WTC11 (cell line): ENCODE data around the gene ATP5F1D. TPM values are rescaled to one million over a fixed set of nuclear protein-coding genes. Genes with fewer than 3 reads are reported as not detected.

Experiments
- ATAC-seq: fragments of 200-7000 bp; cut with Tn5 transposase; 2 replicates; pipeline ENCODE4 v1.10.0; 2021; ENCODE audit warnings: mild to moderate bottlenecking, moderate library complexity
- CTCF ChIA-PET: fragments of 300-600 bp; sonication (Branson Sonifier 250); formaldehyde crosslinking; loops from one replicate; lab custom pipeline; 2021; ENCODE audit warnings: antibody characterized with exemption; lab: Charles Lee
- POLR2A ChIA-PET: fragments of 350-600 bp; sonication (Branson Sonifier 250); formaldehyde crosslinking; loops from one replicate; lab custom pipeline; 2021; ENCODE audit warnings: antibody characterized with exemption; lab: Charles Lee
- DNase-seq: peaks from one replicate; pipeline ENCODE4 v3.0.0; 2021; ENCODE audit warnings: low spot score
- H3K27ac Mint-ChIP-seq: 2 replicates; pipeline ENCODE4 v1.8.0; 2021; ENCODE audit warnings: mixed read lengths
- H3K27me3 Mint-ChIP-seq: 2 replicates; pipeline ENCODE4 v1.8.0; 2021; ENCODE audit warnings: low read depth, mild to moderate bottlenecking, moderate library complexity, mixed read lengths
- H3K36me3 Mint-ChIP-seq: 2 replicates; pipeline ENCODE4 v1.8.0; 2021; ENCODE audit warnings: mixed read lengths
- H3K4me1 Mint-ChIP-seq: 2 replicates; pipeline ENCODE4 v1.8.0; 2022; ENCODE audit warnings: mixed read lengths
- H3K4me3 Mint-ChIP-seq: 2 replicates; pipeline ENCODE4 v1.8.0; 2021; ENCODE audit warnings: mild to moderate bottlenecking, moderate library complexity, mixed read lengths
- H3K9me3 Mint-ChIP-seq: 2 replicates; pipeline ENCODE4 v1.8.0; 2021; ENCODE audit warnings: mixed read lengths
- ATF1 ChIP-seq: sonication (generic); formaldehyde crosslinking; IDR thresholded peaks from 2 replicates; pipeline ENCODE4 v1.8.1; 2023; ENCODE audit warnings: mild to moderate bottlenecking, moderate library complexity, missing genetic modification reagents
- CDX4 ChIP-seq: fragments of 250-450 bp; sonication (Bioruptor Pico); IDR thresholded peaks from 2 replicates; pipeline ENCODE4 v1.9.0; 2021; ENCODE audit warnings: moderate library complexity, mild to moderate bottlenecking, inconsistent platforms, borderline replicate concordance
- CREM ChIP-seq: sonication (generic); formaldehyde crosslinking; IDR thresholded peaks from 2 replicates; pipeline ENCODE4 v1.8.1; 2022; ENCODE audit warnings: mild to moderate bottlenecking, missing genetic modification reagents, moderate library complexity
- ELF4 ChIP-seq: sonication (generic); formaldehyde crosslinking; IDR thresholded peaks from 2 replicates; pipeline ENCODE4 v1.8.1; 2022; ENCODE audit warnings: low read depth, mild to moderate bottlenecking, moderate library complexity, missing genetic modification reagents
- EMX1 ChIP-seq: fragments of 250-450 bp; sonication (Bioruptor Pico); IDR thresholded peaks from 2 replicates; pipeline ENCODE4 v1.8.0; 2021; ENCODE audit warnings: mild to moderate bottlenecking
- ESRRA ChIP-seq: sonication (generic); formaldehyde crosslinking; IDR thresholded peaks from 2 replicates; pipeline ENCODE4 v1.8.1; 2022; ENCODE audit warnings: mild to moderate bottlenecking, missing genetic modification reagents, borderline replicate concordance
- KAT7 ChIP-seq: sonication (generic); formaldehyde crosslinking; IDR thresholded peaks from 2 replicates; pipeline ENCODE4 v1.8.1; 2023; ENCODE audit warnings: missing genetic modification reagents, mild to moderate bottlenecking, borderline replicate concordance
- MAX ChIP-seq: sonication (generic); formaldehyde crosslinking; IDR thresholded peaks from 2 replicates; pipeline ENCODE4 v1.8.0; 2022; ENCODE audit warnings: mild to moderate bottlenecking, missing genetic modification reagents
- NFE2L1 ChIP-seq: sonication (generic); formaldehyde crosslinking; IDR thresholded peaks from 2 replicates; pipeline ENCODE4 v1.8.1; 2023; ENCODE audit warnings: missing genetic modification reagents
- NR1H2 ChIP-seq: sonication (generic); formaldehyde crosslinking; IDR thresholded peaks from 2 replicates; pipeline ENCODE4 v1.9.0; 2021; ENCODE audit warnings: mild to moderate bottlenecking, moderate library complexity, missing genetic modification reagents
- PRRX2 ChIP-seq: fragments of 250-450 bp; sonication (Bioruptor Pico); IDR thresholded peaks from 2 replicates; pipeline ENCODE4 v1.8.0; 2021; ENCODE audit warnings: mild to moderate bottlenecking
- RORB ChIP-seq: fragments of 250-450 bp; sonication (Bioruptor Pico); IDR thresholded peaks from 2 replicates; pipeline ENCODE4 v1.9.0; 2021; ENCODE audit warnings: mild to moderate bottlenecking
- USF2 ChIP-seq: sonication (generic); formaldehyde crosslinking; IDR thresholded peaks from 2 replicates; pipeline ENCODE4 v1.8.1; 2023; ENCODE audit warnings: mild to moderate bottlenecking, missing genetic modification reagents, moderate library complexity
- ZMAT4 ChIP-seq: fragments of 250-450 bp; sonication (Bioruptor Pico); IDR thresholded peaks from 2 replicates; pipeline ENCODE4 v1.9.0; 2021; ENCODE audit warnings: mild to moderate bottlenecking
- ZNF219 ChIP-seq: sonication (generic); formaldehyde crosslinking; IDR thresholded peaks from 2 replicates; pipeline ENCODE4 v1.8.0; 2023; ENCODE audit warnings: missing genetic modification reagents, mild to moderate bottlenecking, borderline replicate concordance
- ZNF671 ChIP-seq: fragments of 250-450 bp; sonication (Bioruptor Pico); IDR thresholded peaks from 2 replicates; pipeline ENCODE4 v1.8.0; 2021; ENCODE audit warnings: mild to moderate bottlenecking
- total RNA-seq: library from RNA; stranded (reverse); gene quantifications from 3 replicates; pipeline ENCODE4 v1.2.3, GENCODE V29; 2021
- TF ChIP-seq, protein P1 (sequence below): sonication (generic); formaldehyde crosslinking; IDR thresholded peaks from 2 replicates; pipeline ENCODE4 v1.8.0; 2022; ENCODE audit warnings: mild to moderate bottlenecking, missing genetic modification reagents
- TF ChIP-seq, protein P2 (sequence below): sonication (generic); formaldehyde crosslinking; IDR thresholded peaks from 2 replicates; pipeline ENCODE4 v1.8.1; 2023; ENCODE audit warnings: mild to moderate bottlenecking, missing genetic modification reagents
- TF ChIP-seq, protein P3 (sequence below): sonication (generic); formaldehyde crosslinking; IDR thresholded peaks from 2 replicates; pipeline ENCODE4 v1.8.0; 2022; ENCODE audit warnings: missing genetic modification reagents
- TF ChIP-seq, protein P4 (sequence below): sonication (generic); formaldehyde crosslinking; IDR thresholded peaks from 2 replicates; pipeline ENCODE4 v1.8.1; 2022; ENCODE audit warnings: missing genetic modification reagents, borderline replicate concordance

Gene ATP5F1D
- total RNA-seq, 1 experiment from 2014 or later: 277 TPM

DNA sequence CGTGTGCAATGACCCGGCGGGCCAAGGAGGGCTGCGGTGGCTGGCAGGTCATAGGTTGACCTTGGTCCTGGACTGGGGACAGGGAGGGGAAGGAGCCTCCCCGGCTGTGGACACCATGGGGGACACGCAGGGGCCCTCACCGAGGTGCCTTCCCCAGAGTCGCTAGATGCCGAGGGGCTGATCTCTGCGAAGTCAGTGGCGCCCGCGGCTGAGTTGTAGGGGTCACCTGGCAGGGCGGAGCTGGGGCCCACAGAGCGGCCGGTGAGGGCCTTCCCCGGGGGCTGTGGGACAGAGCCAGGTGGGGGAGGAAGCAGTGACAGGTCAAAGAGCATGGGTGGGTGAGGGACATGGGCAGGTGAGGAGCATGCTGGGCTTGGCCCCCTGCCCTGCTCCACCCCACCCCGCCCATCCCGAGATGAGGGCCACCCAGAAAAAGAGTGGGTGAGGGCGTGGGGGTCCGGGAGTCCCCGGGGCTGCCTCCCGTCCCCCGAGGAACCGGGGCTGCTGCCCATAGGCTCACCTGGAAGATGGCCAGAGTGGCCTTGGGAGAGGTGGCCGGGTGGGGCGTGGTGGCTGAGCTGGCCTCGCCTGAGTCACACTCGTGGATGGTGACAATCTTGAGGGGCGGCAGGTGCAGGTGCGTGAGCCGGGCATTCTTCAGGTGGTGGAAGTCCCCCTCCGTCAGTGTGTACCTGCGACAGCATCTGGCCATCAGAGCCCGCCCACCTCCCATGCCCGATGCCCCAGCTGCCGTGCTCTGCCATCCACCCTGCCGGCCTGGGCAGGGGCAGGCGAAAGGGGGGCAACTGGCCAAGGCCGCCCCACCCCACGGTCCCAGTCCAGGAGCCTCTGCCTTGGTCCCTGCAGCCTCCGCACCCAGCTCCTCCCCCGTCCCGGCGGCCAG, 7.2 kb upstream of the ATP5F1D start:
- peaks cover 10% of the 10 kb centered on the region for H3K4me1 Mint-ChIP-seq
- H3K4me3 Mint-ChIP-seq: no peak overlapping the region
- no peak for ATAC-seq
- H3K27me3 Mint-ChIP-seq: no peaks in the 10 kb centered on the region
- no peak for DNase-seq
- TF ChIP-seq, protein P1, sequence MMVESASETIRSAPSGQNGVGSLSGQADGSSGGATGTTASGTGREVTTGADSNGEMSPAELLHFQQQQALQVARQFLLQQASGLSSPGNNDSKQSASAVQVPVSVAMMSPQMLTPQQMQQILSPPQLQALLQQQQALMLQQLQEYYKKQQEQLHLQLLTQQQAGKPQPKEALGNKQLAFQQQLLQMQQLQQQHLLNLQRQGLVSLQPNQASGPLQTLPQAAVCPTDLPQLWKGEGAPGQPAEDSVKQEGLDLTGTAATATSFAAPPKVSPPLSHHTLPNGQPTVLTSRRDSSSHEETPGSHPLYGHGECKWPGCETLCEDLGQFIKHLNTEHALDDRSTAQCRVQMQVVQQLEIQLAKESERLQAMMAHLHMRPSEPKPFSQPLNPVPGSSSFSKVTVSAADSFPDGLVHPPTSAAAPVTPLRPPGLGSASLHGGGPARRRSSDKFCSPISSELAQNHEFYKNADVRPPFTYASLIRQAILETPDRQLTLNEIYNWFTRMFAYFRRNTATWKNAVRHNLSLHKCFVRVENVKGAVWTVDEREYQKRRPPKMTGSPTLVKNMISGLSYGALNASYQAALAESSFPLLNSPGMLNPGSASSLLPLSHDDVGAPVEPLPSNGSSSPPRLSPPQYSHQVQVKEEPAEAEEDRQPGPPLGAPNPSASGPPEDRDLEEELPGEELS (CRISPR knock-in tag): no peak
- no peak for TF ChIP-seq ZNF671 (CRISPR knock-in tag)
- TF ChIP-seq EMX1 (CRISPR knock-in tag): no peak
- TF ChIP-seq ZNF219 (CRISPR knock-in tag): no peak
- TF ChIP-seq MAX (CRISPR knock-in tag): no peak
- TF ChIP-seq, protein P2, sequence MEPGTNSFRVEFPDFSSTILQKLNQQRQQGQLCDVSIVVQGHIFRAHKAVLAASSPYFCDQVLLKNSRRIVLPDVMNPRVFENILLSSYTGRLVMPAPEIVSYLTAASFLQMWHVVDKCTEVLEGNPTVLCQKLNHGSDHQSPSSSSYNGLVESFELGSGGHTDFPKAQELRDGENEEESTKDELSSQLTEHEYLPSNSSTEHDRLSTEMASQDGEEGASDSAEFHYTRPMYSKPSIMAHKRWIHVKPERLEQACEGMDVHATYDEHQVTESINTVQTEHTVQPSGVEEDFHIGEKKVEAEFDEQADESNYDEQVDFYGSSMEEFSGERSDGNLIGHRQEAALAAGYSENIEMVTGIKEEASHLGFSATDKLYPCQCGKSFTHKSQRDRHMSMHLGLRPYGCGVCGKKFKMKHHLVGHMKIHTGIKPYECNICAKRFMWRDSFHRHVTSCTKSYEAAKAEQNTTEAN: no peak
- TF ChIP-seq ATF1 (CRISPR knock-in tag): no peak
- TF ChIP-seq, protein P3, sequence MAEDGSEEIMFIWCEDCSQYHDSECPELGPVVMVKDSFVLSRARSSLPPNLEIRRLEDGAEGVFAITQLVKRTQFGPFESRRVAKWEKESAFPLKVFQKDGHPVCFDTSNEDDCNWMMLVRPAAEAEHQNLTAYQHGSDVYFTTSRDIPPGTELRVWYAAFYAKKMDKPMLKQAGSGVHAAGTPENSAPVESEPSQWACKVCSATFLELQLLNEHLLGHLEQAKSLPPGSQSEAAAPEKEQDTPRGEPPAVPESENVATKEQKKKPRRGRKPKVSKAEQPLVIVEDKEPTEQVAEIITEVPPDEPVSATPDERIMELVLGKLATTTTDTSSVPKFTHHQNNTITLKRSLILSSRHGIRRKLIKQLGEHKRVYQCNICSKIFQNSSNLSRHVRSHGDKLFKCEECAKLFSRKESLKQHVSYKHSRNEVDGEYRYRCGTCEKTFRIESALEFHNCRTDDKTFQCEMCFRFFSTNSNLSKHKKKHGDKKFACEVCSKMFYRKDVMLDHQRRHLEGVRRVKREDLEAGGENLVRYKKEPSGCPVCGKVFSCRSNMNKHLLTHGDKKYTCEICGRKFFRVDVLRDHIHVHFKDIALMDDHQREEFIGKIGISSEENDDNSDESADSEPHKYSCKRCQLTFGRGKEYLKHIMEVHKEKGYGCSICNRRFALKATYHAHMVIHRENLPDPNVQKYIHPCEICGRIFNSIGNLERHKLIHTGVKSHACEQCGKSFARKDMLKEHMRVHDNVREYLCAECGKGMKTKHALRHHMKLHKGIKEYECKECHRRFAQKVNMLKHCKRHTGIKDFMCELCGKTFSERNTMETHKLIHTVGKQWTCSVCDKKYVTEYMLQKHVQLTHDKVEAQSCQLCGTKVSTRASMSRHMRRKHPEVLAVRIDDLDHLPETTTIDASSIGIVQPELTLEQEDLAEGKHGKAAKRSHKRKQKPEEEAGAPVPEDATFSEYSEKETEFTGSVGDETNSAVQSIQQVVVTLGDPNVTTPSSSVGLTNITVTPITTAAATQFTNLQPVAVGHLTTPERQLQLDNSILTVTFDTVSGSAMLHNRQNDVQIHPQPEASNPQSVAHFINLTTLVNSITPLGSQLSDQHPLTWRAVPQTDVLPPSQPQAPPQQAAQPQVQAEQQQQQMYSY: no peak
- TF ChIP-seq ZMAT4: no peak
- TF ChIP-seq, all 79 proteins: peak for 0
- Mint-ChIP-seq H3K27ac (no peak overlapping the region), H3K36me3 (no peaks in the 10 kb centered on the region), H3K9me3 (no peaks in the 10 kb centered on the region)
- ChIA-PET POLR2A (interaction anchor here (0.6 kb wide), 1 partner anchor 18 kb away, joined by 3 read pairs; no protein-coding TSS in a partner anchor), CTCF (interaction anchor here (1.0 to 1.4 kb wide), 3 partner anchors 14 to 121 kb away, joined by 3 to 4 read pairs (median 3); no protein-coding TSS in a partner anchor)

- no peaks in the 10 kb centered on the region for H3K36me3 Mint-ChIP-seq
- TF ChIP-seq ESRRA (CRISPR knock-in tag) (no peak), CDX4 (CRISPR knock-in tag) (no peak), NR1H2 (CRISPR knock-in tag) (no peak), USF2 (no peak), NFE2L1 (CRISPR knock-in tag) (no peak), ELF4 (CRISPR knock-in tag) (no peak), PRRX2 (CRISPR knock-in tag) (no peak), CREM (CRISPR knock-in tag) (no peak), KAT7 (no peak), RORB (no peak)
- TF ChIP-seq, protein P4, sequence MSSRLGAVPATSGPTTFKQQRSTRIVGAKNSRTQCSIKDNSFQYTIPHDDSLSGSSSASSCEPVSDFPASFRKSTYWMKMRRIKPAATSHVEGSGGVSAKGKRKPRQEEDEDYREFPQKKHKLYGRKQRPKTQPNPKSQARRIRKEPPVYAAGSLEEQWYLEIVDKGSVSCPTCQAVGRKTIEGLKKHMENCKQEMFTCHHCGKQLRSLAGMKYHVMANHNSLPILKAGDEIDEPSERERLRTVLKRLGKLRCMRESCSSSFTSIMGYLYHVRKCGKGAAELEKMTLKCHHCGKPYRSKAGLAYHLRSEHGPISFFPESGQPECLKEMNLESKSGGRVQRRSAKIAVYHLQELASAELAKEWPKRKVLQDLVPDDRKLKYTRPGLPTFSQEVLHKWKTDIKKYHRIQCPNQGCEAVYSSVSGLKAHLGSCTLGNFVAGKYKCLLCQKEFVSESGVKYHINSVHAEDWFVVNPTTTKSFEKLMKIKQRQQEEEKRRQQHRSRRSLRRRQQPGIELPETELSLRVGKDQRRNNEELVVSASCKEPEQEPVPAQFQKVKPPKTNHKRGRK (CRISPR knock-in tag): no peak
- H3K9me3 Mint-ChIP-seq: no peaks in the 10 kb centered on the region
- H3K4me3 Mint-ChIP-seq: no peak overlapping the region
- DNase-seq (no peak), ATAC-seq (no peak)
- CTCF ChIA-PET: interaction anchor here (1.0 to 1.4 kb wide), 3 partner anchors 15 to 121 kb away, joined by 3 to 4 read pairs (median 3); no protein-coding TSS in a partner anchor
- H3K4me1 Mint-ChIP-seq: peaks cover 12% of the 10 kb centered on the region
- H3K27me3 Mint-ChIP-seq: no peaks in the 10 kb centered on the region
- POLR2A ChIA-PET: interaction anchor here (0.6 kb wide), 1 partner anchor 17 kb away, joined by 3 read pairs; no protein-coding TSS in a partner anchor
- no peak overlapping the region for H3K27ac Mint-ChIP-seq
These were observed 6.6 kb upstream of the ATP5F1D start for GRCh38 chr19:1234955-1235380.
